B cell (primary cell): ENCODE results near the gene HOXB13.

ENCODE experiments used
- EZH2 ChIP-seq: IDR thresholded peaks from 2 replicates; pipeline ENCODE4 v1.6.1; 2012; ENCODE audit warnings: borderline replicate concordance, low read depth, mild to moderate bottlenecking, moderate library complexity, low read length; ENCODE audit not compliant: insufficient read depth, poor library complexity, severe bottlenecking
- TF ChIP-seq, protein P1 (sequence below): fragments of 200-600 bp; IDR thresholded peaks from one replicate; pipeline ENCODE4 v1.8.0; 2022; ENCODE audit warnings: antibody characterized with exemption, mild to moderate bottlenecking

DNA sequence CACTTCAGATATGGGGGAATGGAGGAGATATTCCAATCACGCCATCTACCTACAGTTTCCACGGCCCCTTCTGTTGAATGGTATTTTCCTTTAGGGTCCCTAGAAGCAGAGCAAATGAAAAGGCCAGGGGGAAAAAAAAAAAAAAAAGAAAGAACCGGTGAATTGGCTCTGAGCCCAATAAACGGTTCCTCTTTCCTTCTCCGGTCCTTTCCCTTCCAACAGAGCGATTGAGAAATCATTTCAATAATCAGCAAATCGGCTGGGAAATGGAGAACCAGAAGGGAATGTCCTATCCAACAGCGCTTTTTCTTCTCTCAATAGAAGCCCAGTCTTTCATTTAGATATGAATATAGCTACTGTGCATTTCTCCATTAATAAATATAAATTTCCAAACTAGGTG lies 26.8 kb upstream of the HOXB13 start:
- TF ChIP-seq, protein P1, sequence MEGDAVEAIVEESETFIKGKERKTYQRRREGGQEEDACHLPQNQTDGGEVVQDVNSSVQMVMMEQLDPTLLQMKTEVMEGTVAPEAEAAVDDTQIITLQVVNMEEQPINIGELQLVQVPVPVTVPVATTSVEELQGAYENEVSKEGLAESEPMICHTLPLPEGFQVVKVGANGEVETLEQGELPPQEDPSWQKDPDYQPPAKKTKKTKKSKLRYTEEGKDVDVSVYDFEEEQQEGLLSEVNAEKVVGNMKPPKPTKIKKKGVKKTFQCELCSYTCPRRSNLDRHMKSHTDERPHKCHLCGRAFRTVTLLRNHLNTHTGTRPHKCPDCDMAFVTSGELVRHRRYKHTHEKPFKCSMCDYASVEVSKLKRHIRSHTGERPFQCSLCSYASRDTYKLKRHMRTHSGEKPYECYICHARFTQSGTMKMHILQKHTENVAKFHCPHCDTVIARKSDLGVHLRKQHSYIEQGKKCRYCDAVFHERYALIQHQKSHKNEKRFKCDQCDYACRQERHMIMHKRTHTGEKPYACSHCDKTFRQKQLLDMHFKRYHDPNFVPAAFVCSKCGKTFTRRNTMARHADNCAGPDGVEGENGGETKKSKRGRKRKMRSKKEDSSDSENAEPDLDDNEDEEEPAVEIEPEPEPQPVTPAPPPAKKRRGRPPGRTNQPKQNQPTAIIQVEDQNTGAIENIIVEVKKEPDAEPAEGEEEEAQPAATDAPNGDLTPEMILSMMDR, result no peak
- TF ChIP-seq EZH2, result no peak
